Neural cell (in vitro differentiated cells): ENCODE results near the gene ARL6IP4. TPM values are rescaled to one million over a fixed set of nuclear protein-coding genes. Genes with fewer than 3 reads are reported as not detected.

Source experiments
- H2AFZ ChIP-seq: fragments of 200-600, 300-800 bp; sonication (generic), shearing (Covaris generic); 2 replicates; pipeline ENCODE4 v1.6.0; 2014; ENCODE audit warnings: low read depth, mild to moderate bottlenecking, antibody characterized with exemption, low read length, moderate library complexity
- H3F3A ChIP-seq: fragments of 200-600 bp; shearing (Covaris generic); 2 replicates; pipeline ENCODE4 v1.6.1; 2016; ENCODE audit warnings: mild to moderate bottlenecking, moderate library complexity, mixed read lengths, antibody characterized with exemption, low read length; ENCODE audit not compliant: insufficient read depth, poor library complexity, severe bottlenecking
- H3K27ac ChIP-seq: fragments of 200-600, 300-800 bp; sonication (generic), shearing (Covaris generic); 2 replicates; pipeline ENCODE4 v1.5.1; 2014; ENCODE audit warnings: mild to moderate bottlenecking, low read length, moderate library complexity
- H3K27me3 ChIP-seq: fragments of 300-800, 200-600 bp; sonication (generic), shearing (Covaris generic); 2 replicates; pipeline ENCODE4 v1.6.0; 2014; ENCODE audit warnings: mild to moderate bottlenecking, low read depth, low read length, moderate library complexity; ENCODE audit not compliant: insufficient read depth
- H3K36me3 ChIP-seq: fragments of 300-800, 200-600 bp; sonication (generic), shearing (Covaris generic); 2 replicates; pipeline ENCODE4 v1.5.1; 2014; ENCODE audit warnings: mild to moderate bottlenecking, antibody characterized with exemption, low read length, moderate library complexity; ENCODE audit not compliant: insufficient read depth
- H3K4me2 ChIP-seq: fragments of 300-800, 200-600 bp; sonication (generic), shearing (Covaris generic); 2 replicates; pipeline ENCODE4 v1.6.0; 2014; ENCODE audit warnings: mild to moderate bottlenecking, low read length
- H3K4me3 ChIP-seq: fragments of 300-800, 200-600 bp; sonication (generic), shearing (Covaris generic); 2 replicates; pipeline ENCODE4 v1.5.1; 2014; ENCODE audit warnings: mild to moderate bottlenecking, low read length, moderate library complexity
- H3K79me2 ChIP-seq: fragments of 200-600 bp; shearing (Covaris generic); replicated peaks from 2 replicates; pipeline ENCODE4 v1.6.0; 2014; ENCODE audit warnings: mild to moderate bottlenecking, low read length, moderate library complexity; ENCODE audit not compliant: insufficient read depth
- H3K9ac ChIP-seq: fragments of 300-800, 200-600 bp; sonication (generic), shearing (Covaris generic); 2 replicates; pipeline ENCODE4 v1.6.1; 2016; ENCODE audit warnings: mild to moderate bottlenecking, low read length, mixed read lengths
- H3K9me2 ChIP-seq: fragments of 200-600 bp; shearing (Covaris generic); 2 replicates; pipeline ENCODE4 v1.6.1; 2016; ENCODE audit warnings: mild to moderate bottlenecking, low read length, mixed read lengths; ENCODE audit not compliant: insufficient read depth
- H3K9me3 ChIP-seq: fragments of 200-600, 300-800 bp; sonication (generic), shearing (Covaris generic); 2 replicates; pipeline ENCODE4 v1.6.1; 2016; ENCODE audit warnings: mild to moderate bottlenecking, mixed run types, low read length, moderate library complexity, mixed read lengths
- H4K20me1 ChIP-seq: fragments of 200-600 bp; shearing (Covaris generic); 2 replicates; pipeline ENCODE4 v1.6.1; 2016; ENCODE audit warnings: mild to moderate bottlenecking, mixed run types; ENCODE audit not compliant: insufficient read depth
- EP300 ChIP-seq: fragments of 450-650 bp; conservative IDR thresholded peaks from 2 replicates; pipeline ENCODE4 v1.6.1; 2014; ENCODE audit warnings: antibody characterized with exemption, mild to moderate bottlenecking, moderate library complexity; ENCODE audit not compliant: poor library complexity, severe bottlenecking
- EZH2 ChIP-seq: fragments of 200-600, 300-800 bp; shearing (Covaris generic), sonication (generic); IDR thresholded peaks from 2 replicates; pipeline ENCODE4 v1.6.1; 2014; ENCODE audit warnings: antibody characterized with exemption, low read length, borderline replicate concordance, mild to moderate bottlenecking; ENCODE audit not compliant: insufficient read depth, poor library complexity, severe bottlenecking
- MXI1 ChIP-seq: fragments of 450-650 bp; conservative IDR thresholded peaks from 2 replicates; pipeline ENCODE4 v1.6.1; 2014; ENCODE audit warnings: antibody characterized with exemption, mild to moderate bottlenecking; ENCODE audit not compliant: poor library complexity, severe bottlenecking
- POLR2AphosphoS5 ChIP-seq: IDR thresholded peaks from 2 replicates; pipeline ENCODE4 v1.6.1; 2012
- RAD21 ChIP-seq: fragments of 450-650 bp; conservative IDR thresholded peaks from 2 replicates; pipeline ENCODE4 v1.6.1; 2014; ENCODE audit warnings: antibody characterized with exemption, mild to moderate bottlenecking, moderate library complexity
- REST ChIP-seq: IDR thresholded peaks from 2 replicates; pipeline ENCODE4 v1.6.1; 2012; ENCODE audit warnings: borderline replicate concordance
- SMC3 ChIP-seq: fragments of 450-650 bp; conservative IDR thresholded peaks from 2 replicates; pipeline ENCODE4 v1.6.1; 2014; ENCODE audit warnings: antibody characterized with exemption, mild to moderate bottlenecking, moderate library complexity; ENCODE audit not compliant: poor library complexity
- TAF1 ChIP-seq: IDR thresholded peaks from 2 replicates; pipeline ENCODE4 v1.6.1; 2012; ENCODE audit warnings: low read depth
- polyA plus RNA-seq: library from polyadenylated mRNA; depleted of rRNA; stranded (reverse); fragments of >200 nt; gene quantifications from 2 replicates; pipeline ENCODE4 v1.2.3, GENCODE V29; 2014
- TF ChIP-seq, protein P1 (sequence below): fragments of 450-650 bp; IDR thresholded peaks from 2 replicates; pipeline ENCODE4 v1.5.1; 2014; ENCODE audit warnings: antibody characterized with exemption, mild to moderate bottlenecking, moderate library complexity; ENCODE audit not compliant: poor library complexity, severe bottlenecking

The ARL6IP4 gene
- polyA plus RNA-seq, 1 donor from 2014 or later = 190 TPM

DNA sequence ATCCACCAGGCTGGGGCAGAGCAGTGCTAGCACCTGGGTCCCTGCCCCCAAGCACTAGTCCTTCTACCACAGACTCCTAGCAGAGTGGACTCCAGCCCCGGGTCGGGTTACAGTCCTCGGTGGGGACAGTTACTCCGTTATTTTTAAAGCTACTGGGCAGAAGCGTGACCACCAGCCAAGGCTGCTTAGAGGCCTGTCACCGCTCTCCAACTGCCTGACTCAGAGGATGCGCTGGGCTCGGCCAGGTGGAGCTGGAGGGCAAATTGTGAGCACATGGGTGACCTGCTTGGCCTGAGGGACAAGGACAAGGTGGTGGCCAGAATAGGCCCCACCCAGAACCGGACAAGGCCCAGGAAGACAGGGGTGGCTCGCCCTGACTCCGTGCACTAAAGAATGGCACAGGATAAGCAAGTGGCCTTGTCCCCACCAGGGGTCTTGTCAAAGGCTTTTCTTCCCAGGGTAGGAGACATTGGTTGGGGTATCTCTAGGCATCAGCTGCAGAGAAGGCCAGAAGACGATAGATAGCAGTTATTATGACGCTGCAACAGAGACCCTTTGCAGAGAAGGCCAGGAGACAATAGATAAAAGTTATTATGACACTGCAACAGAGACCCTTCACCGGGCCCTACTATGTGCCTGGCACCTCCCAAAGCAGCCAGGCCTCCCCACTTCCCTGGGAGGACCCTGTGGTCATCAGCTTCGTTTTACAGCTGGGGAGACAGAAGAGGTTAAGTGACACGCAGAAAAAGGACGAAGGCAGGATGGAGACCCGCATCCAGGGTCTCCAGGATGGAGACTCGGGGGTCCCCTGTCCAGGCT lies 15.8 kb upstream of the ARL6IP4 start:
- Histone ChIP-seq H3K4me3 (peak overlapping the region; percentile 98), H3K4me2 (peak overlapping the region; percentile 95)

GRCh38 chr12:122965321-122965751 lies 15.1 kb upstream of the ARL6IP4 start:
- no peaks in the 10 kb centered on the region for H3F3A ChIP-seq
- no peaks in the 10 kb centered on the region for H3K9me3 ChIP-seq
- H4K20me1 ChIP-seq = no peaks in the 10 kb centered on the region
- no peaks in the 10 kb centered on the region for H3K27me3 ChIP-seq
- peak overlapping the region; percentile 90 for H3K27ac ChIP-seq
- peak overlapping the region; percentile 98 for H3K4me3 ChIP-seq
- peak overlapping the region; percentile 95 for H3K4me2 ChIP-seq
- no peaks in the 10 kb centered on the region for H3K79me2 ChIP-seq
- peak overlapping the region; percentile 43 for H2AFZ ChIP-seq
- H3K9ac ChIP-seq = peak overlapping the region; percentile 91
- no peaks in the 10 kb centered on the region for H3K36me3 ChIP-seq
- H3K9me2 ChIP-seq = no peaks in the 10 kb centered on the region
- TF ChIP-seq TAF1 = no peak
- no peak for TF ChIP-seq EP300
- no peak for TF ChIP-seq MXI1
- TF ChIP-seq, protein P1, sequence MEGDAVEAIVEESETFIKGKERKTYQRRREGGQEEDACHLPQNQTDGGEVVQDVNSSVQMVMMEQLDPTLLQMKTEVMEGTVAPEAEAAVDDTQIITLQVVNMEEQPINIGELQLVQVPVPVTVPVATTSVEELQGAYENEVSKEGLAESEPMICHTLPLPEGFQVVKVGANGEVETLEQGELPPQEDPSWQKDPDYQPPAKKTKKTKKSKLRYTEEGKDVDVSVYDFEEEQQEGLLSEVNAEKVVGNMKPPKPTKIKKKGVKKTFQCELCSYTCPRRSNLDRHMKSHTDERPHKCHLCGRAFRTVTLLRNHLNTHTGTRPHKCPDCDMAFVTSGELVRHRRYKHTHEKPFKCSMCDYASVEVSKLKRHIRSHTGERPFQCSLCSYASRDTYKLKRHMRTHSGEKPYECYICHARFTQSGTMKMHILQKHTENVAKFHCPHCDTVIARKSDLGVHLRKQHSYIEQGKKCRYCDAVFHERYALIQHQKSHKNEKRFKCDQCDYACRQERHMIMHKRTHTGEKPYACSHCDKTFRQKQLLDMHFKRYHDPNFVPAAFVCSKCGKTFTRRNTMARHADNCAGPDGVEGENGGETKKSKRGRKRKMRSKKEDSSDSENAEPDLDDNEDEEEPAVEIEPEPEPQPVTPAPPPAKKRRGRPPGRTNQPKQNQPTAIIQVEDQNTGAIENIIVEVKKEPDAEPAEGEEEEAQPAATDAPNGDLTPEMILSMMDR = no peak
- no peak for TF ChIP-seq POLR2AphosphoS5
- TF ChIP-seq RAD21 = no peak
- TF ChIP-seq EZH2 = no peak
- no peak for TF ChIP-seq SMC3

More for the DNA sequence above, 15.8 kb upstream of the ARL6IP4 start:
- no peaks in the 10 kb centered on the region for H3K9me3 ChIP-seq
- no peaks in the 10 kb centered on the region for H3K27me3 ChIP-seq
- peak overlapping the region; percentile 90 for H3K27ac ChIP-seq
- H2AFZ ChIP-seq = no peak overlapping the region
- no peaks in the 10 kb centered on the region for H4K20me1 ChIP-seq
- H3F3A ChIP-seq = no peaks in the 10 kb centered on the region
- TF ChIP-seq EP300 (no peak), TAF1 (no peak), EZH2 (no peak), REST (no peak), RAD21 (no peak), POLR2AphosphoS5 (no peak), MXI1 (no peak), SMC3 (no peak)
- TF ChIP-seq, protein P1 = no peak
- H3K9ac ChIP-seq = peak overlapping the region; percentile 91
- H3K79me2 ChIP-seq = no peaks in the 10 kb centered on the region
- H3K9me2 ChIP-seq = no peaks in the 10 kb centered on the region
- H3K36me3 ChIP-seq = no peaks in the 10 kb centered on the region
